ENCODE data around the gene IL17RB.

The IL17RB gene

GRCh38 chr3:53858096-53858741 lies 11.9 kb downstream of the IL17RB start:
- DNase-seq (ENCODE audit: low read depth in 4 of 4, low spot score in 1 of 4), result no peak

- DNase-seq (ENCODE audit: low read depth in 4 of 4, low spot score in 1 of 4), result no peak
These were observed 12.8 kb downstream of the IL17RB start for GRCh38 chr3:53859178-53859577.

GRCh38 chr3:53860196-53860595 lies 13.8 kb downstream of the IL17RB start:
- no peak for DNase-seq (ENCODE audit: low read depth in 4 of 4, low spot score in 1 of 4)

GRCh38 chr3:53862241-53862640 lies 15.9 kb downstream of the IL17RB start:
- no peak for DNase-seq (ENCODE audit: low read depth in 4 of 4, low spot score in 1 of 4)

DNA sequence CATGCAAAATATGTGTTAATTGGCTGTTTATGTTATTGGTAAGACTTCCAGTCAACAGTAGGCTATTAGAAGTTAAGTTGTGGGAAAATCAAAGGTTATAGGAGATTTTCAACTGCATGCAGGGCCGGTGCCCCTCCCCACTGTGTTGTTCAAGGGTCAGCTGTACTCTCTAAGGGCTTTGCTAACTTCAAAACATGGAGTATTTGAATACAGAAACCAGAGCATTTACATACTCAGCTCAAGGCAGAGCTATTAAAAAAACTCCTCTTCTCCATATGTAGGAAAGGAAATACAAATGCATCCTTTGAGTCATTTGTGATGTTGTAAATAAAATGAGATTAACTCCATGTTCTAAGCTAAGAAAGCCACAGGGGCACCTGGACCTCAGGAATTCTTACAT lies 16.8 kb downstream of the IL17RB start:
- DNase-seq (ENCODE audit: low read depth in 4 of 4, low spot score in 1 of 4), result no peak

GRCh38 chr3:53865732-53866499 lies 19.5 kb downstream of the IL17RB start:
- no peak for DNase-seq (ENCODE audit: low read depth in 4 of 4, low spot score in 1 of 4)

- no peak for DNase-seq (ENCODE audit: low read depth in 4 of 4, low spot score in 1 of 4)
These were observed 34.3 kb downstream of the IL17RB start for GRCh38 chr3:53880396-53881345.

DNA sequence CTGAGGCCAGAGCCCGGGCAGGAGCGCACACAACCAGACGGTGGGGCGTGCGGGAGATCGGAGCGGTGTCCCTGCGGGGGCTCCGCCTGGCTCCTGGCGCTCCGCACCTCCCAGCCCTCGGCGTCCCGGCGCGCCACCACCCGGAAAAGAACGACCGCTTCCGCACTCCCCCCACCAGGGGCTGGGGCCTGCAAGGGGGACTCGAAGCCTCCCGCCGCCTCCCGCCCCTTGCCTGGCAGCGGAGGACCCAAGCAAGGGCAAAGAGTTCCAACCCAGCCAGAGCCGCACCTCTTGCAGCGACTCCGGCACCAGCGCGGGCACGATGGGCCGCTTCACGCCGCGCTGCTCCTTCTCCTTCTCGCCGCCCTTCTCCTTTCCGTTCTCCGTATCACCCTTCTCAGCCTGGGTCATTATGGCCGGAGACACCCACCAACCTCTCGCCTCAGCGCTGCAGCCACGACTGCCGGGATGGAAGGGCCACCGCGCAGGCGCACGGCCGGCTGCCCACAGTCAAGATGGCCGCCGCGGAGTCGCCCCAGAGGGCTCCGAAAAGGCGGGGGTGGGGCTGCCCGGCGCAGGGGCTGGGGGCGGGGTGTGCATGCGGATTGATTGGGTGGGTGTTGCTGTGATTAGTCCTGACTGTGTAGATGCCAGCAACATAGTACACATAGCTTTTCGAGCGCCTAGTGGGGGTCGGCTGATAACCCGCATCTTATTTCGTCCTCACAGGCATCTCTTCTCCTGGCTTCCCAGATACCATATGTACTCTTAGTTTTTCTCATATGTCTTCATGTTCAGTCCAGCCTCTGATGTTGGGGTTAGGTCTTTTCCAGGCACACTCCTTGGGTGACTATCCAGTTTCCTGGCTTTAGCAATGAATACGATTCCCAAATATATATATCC lies 35.6 kb downstream of the IL17RB start, which contains the start of gene ACTR8:
Gene ACTR8, minus strand, starts transcription at position 462 of the 903 bp plus-strand sequence. Its CDS starts 51 bp downstream, at position 411.
- peak; percentile 45 to 79 (median 78) for DNase-seq (ENCODE audit: low read depth in 4 of 4, low spot score in 1 of 4)

GRCh38 chr3:53883008-53883407 lies 36.6 kb downstream of the IL17RB start:
- DNase-seq (ENCODE audit: low read depth in 4 of 4, low spot score in 1 of 4), result no peak

DNA sequence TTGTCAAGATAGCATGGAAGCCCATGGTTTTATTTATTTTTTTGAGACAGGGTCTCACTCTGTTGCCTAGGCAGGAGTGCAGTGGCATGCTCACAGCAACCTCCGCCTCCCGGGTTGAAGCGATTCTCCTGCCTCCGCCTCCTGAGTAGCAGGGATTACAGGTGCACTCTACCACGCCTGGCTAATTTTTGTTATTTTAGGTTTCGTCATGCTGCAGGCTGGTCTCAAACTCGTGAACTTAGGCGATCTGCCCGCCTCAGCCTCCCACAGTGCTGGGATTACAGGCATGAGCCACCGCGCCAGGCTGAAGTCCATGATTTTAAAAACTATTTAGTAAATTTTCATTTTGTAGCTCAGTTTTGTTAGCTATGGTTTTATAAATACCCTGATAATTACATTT lies 38.3 kb downstream of the IL17RB start:
- DNase-seq (ENCODE audit: low read depth in 4 of 4, low spot score in 1 of 4), result no peak

GRCh38 chr3:53885239-53885638 lies 38.9 kb downstream of the IL17RB start:
- DNase-seq (ENCODE audit: low read depth in 4 of 4, low spot score in 1 of 4), result no peak

GRCh38 chr3:53887446-53887845 lies 41.1 kb downstream of the IL17RB start:
- no peak for DNase-seq (ENCODE audit: low read depth in 4 of 4, low spot score in 1 of 4)

GRCh38 chr3:53888232-53888631 lies 41.9 kb downstream of the IL17RB start:
- DNase-seq (ENCODE audit: low read depth in 4 of 4, low spot score in 1 of 4), result no peak

DNA sequence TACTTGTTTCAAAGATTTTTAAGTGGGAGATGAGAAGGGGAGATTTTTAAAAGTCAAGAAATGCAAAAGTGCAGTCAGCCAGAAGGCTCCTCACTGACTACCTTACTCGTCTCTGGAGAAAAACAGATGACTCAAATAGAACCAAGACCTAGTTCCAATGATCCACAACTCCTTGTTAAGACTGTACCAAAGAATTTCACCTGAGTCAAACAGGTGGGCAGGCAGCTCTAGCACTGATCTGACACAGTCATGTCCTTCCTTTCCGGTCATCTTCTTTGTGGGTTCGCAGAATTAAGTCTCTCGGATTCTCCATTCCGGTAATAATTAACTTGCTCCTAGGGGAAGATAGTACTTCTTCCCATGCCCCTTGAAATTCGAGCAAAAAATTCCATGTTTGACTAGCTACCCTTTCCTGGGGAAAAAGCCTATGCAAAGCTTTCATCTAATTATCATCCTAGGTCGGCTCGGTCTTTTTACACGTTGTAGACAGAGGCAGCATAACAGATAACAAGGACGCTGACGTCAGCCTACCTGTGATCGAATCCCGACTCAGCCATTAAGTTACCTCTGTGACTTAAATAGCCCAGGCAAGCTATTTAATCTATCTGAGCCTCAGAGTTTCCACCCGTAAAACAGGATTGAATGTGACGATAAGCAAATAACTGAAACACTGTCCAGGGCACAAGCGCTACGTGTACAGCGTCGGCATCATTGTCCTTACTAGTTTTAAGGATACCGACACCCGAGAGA lies 44.5 kb downstream of the IL17RB start:
- peak in 2 of 4 experiments; percentile 15 to 28 for DNase-seq (ENCODE audit: low read depth in 4 of 4, low spot score in 1 of 4)

GRCh38 chr3:53891497-53892285 lies 45.3 kb downstream of the IL17RB start, which contains the start of gene SELENOK:
Gene SELENOK, minus strand, starts transcription at chr3:53891859.
- DNase-seq (ENCODE audit: low read depth in 4 of 4, low spot score in 1 of 4), result peak; percentile 85 to 93 (median 88)

DNA sequence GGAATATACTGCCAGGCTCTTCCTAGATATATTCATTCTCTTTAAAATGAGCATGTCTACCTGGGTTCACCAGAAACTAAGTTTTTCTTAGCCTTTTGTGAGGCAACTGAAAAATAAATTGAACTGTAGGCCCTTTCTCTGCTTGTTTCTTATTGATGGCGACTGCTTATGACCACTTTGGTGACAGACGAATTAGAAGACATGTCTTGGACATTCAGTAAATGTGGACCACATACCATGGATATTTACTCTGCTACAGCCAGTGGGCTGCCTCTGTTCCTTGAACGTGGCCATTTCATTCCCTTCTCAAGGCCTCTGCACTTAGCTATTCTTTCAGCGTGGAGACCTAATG lies 45.9 kb downstream of the IL17RB start:
- DNase-seq (ENCODE audit: low read depth in 4 of 4, low spot score in 1 of 4), result no peak

GRCh38 chr3:53899750-53900149 lies 53.4 kb downstream of the IL17RB start:
- no peak for DNase-seq (ENCODE audit: low read depth in 4 of 4, low spot score in 1 of 4)

GRCh38 chr3:53900666-53901331 lies 54.4 kb downstream of the IL17RB start:
- DNase-seq (ENCODE audit: low read depth in 4 of 4, low spot score in 1 of 4), result no peak
